ENCODE results near the gene KYNU. TPM values are rescaled to one million over a fixed set of nuclear protein-coding genes. Genes with fewer than 3 reads are reported as not detected.

KYNU gene
- total and polyA plus RNA-seq, 2 of the 13 experiments (the other 11 are each of a cell fraction or from before 2014, with no cell fraction given) = 21.9 to 68.6 TPM

DNA sequence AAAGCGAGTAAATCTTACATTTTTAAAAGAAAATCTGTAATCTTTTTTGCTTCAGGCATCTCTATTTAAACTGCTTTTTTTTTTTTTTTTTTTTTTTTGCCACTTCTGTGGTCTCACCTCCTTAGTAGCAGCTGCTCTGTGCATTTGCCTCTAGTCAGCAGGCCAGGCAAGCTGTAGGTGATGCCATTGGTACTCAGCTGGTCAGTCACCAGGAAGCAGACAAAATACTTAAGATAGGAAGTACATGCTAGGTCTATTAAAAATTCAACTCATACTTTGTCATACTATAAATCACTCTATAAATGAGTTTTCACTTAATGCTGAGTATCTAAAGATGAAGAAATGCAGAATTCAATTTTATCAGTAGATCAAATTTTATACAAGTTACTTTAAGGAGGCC, 83.7 kb downstream of the KYNU start:
- TF ChIP-seq EZH2 (conservative IDR thresholded peaks at IDR 0.05; ENCODE audit: low read depth, low read length) (no peak), ZNF383 (CRISPR knock-in tag; IDR thresholded peaks at IDR 0.05; ENCODE audit: borderline replicate concordance) (no peak), ZNF24 (IDR thresholded peaks at IDR 0.05) (no peak), SSRP1 (CRISPR knock-in tag; IDR thresholded peaks at IDR 0.05) (no peak), NFE2 (CRISPR knock-in tag; IDR thresholded peaks at IDR 0.05) (no peak), ZSCAN30 (CRISPR knock-in tag; IDR thresholded peaks at IDR 0.05) (no peak), ZNF430 (CRISPR knock-in tag; IDR thresholded peaks at IDR 0.05) (no peak)
- TF ChIP-seq, protein P1, sequence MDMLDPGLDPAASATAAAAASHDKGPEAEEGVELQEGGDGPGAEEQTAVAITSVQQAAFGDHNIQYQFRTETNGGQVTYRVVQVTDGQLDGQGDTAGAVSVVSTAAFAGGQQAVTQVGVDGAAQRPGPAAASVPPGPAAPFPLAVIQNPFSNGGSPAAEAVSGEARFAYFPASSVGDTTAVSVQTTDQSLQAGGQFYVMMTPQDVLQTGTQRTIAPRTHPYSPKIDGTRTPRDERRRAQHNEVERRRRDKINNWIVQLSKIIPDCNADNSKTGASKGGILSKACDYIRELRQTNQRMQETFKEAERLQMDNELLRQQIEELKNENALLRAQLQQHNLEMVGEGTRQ (IDR thresholded peaks at IDR 0.05; ENCODE audit: low read depth, low read length) = no peak
- TF ChIP-seq, protein P1 (CRISPR knock-in tag; IDR thresholded peaks at IDR 0.05; ENCODE audit: borderline replicate concordance) = no peak
- intact Hi-C loops (cut with micrococcal nuclease; ENCODE audit: unreplicated experiment) = no loop called here
- in situ Hi-C loops (cut with HindIII; ENCODE audit: extremely low pct_ligation_motif_present, low pct_unique_long_range_greater_than_20kb) = no loop called here
- Histone ChIP-seq H3K79me2 (ENCODE audit: insufficient read depth, low read length) (no peaks in the 10 kb centered on the region), H3K27me3 (ENCODE audit: control insufficient read depth in 1 of 2, insufficient read depth in 2 of 2, low read length in 2 of 2) (no peaks in the 10 kb centered on the region), H2AFZ (ENCODE audit: low read length) (no peak overlapping the region), H3K36me3 (replicated peaks in 1 of 2; ENCODE audit: control insufficient read depth in 1 of 2, insufficient read depth in 2 of 2, low read length in 2 of 2) (peaks cover 10 to 32% of the 10 kb centered on the region in 2 experiments), H3K4me2 (ENCODE audit: low read depth, low read length) (no peak overlapping the region), H3K4me1 (ENCODE audit: insufficient read depth, low read length) (peaks cover 8% of the 10 kb centered on the region), H3K4me3 (replicated peaks in 1 of 3; ENCODE audit: insufficient read depth in 1 of 3, low read depth in 2 of 3, low read length in 3 of 3) (no peak overlapping the region), H3K9ac (ENCODE audit: insufficient read depth, low read depth, low read length) (no peak overlapping the region), H3K9me3 (ENCODE audit: low read length) (no peaks in the 10 kb centered on the region), H3K27ac (ENCODE audit: extremely low read length, insufficient read depth, low read length) (no peak overlapping the region), H4K20me1 (ENCODE audit: insufficient read depth, low read length) (no peaks in the 10 kb centered on the region)
- BruUV-seq (replicated peaks) = no TSS peak
- WGBS (ENCODE audit: low lambda C conversion rate) = 97% methylated on average over 1 of the region's 1 CpG
- DNase-seq (ENCODE audit: low spot score) = no peak
- no peak for FAIRE-seq
- ATAC-seq = no peak
- POLR2A ChIA-PET = no interaction called here
- CTCF ChIA-PET (ENCODE audit: low intra/inter-chr PET ratio, low total read pairs) = no interaction called here

All from HepG2 (cell line).